Suprapubic skin (tissue), 4 donors: Measurements from ENCODE around the gene SDHAF3. TPM values are rescaled to one million over a fixed set of nuclear protein-coding genes. Genes with fewer than 3 reads are reported as not detected.

Experiments
- total RNA-seq, 4 donors: library from RNA; depleted of rRNA; stranded (reverse); fragments of >200 nt; gene quantifications; one replicate each; pipeline ENCODE4 v1.1.0, GENCODE V29; 2016

The SDHAF3 gene
- total RNA-seq, 4 donors from 2014 or later = 8.9 to 12.1 (median 10.1) TPM

Other genes starting within 250 kb of the SDHAF3 start
- gene DLX6, start 112.1 kb upstream of the SDHAF3 start, total RNA-seq = 1 to 10 TPM in 3 of 4 donors, under 1 TPM in 1; 0.98 to 3.0 (median 1.1) TPM
- gene DLX5, start 92.9 kb upstream of the SDHAF3 start, total RNA-seq = 10 to 100 TPM; 14.2 to 39.4 (median 31.5) TPM